ENCODE data around the gene CELSR1.
"Not testable (repeated sequence)": the region's sequence is repeated elsewhere in the genome, so short reads cannot be mapped to it uniquely, and the experiment has no call there.

CELSR1 gene

GRCh38 chr22:46417769-46418168, 119.7 kb downstream of the CELSR1 start:
- no peak for DNase-seq (ENCODE audit: low spot score)

DNA sequence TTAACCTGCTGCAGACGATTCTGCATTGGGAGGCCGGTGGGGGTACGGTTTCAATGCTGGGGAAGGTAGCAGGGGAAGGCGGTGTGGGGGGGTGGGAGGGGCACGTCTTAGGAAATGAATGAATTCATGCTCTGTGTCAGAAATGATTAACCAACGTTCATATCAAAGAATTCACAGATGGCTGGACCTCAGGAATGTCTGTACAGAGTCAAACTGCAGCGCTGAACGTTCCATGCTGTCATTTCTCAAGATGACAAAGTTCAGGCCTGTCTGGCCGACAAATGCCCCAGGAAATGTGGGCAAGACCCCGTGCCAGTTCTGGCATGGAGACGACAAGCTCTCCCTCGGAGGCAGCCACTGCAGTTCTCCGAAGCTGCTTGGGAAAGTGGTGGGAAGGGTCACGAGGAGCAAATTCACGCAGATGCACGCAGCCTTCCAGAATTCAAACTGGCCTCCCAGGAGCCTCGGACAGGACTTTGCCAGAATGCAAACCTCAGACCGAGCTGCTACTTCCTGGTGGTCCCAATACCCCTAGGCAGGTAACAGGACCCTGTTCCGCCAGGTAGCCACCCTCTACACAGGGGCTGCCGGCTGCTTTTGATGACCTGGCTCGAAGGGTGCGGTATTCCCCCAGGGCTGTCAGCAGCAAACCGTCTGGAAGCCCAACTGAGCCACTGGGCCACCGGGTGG, 120.4 kb downstream of the CELSR1 start:
- DNase-seq (ENCODE audit: low spot score): no peak

GRCh38 chr22:46416520-46416871, 120.9 kb downstream of the CELSR1 start:
- no peak for DNase-seq (ENCODE audit: low spot score)

GRCh38 chr22:46415776-46416519, 121.5 kb downstream of the CELSR1 start:
- no peak for DNase-seq (ENCODE audit: low spot score)

DNA sequence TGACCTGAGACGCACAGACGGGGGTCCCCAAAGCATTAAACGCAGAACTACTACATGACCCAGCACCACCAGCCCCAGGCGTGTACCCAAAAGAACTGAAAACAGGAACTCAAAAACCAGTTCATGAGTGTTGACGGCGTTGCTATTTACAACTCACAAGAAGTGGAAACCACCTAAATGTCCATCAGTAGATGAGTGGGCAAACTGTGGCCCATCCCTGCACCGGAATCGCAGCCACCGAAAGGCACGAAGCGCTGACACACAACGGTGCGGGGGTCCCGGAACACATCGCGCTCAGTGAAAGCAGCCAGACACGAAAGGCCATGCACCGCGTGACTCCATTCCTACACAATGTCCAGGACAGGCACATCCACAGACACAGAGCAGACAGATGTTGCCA, 122.7 kb downstream of the CELSR1 start:
- DNase-seq (ENCODE audit: low spot score): no peak

- no peak for DNase-seq (ENCODE audit: low spot score)
Observed at GRCh38 chr22:46413725-46414379, 123.6 kb downstream of the CELSR1 start.

- DNase-seq (ENCODE audit: low spot score): no peak
Observed at GRCh38 chr22:46411347-46411746, 126.1 kb downstream of the CELSR1 start.

GRCh38 chr22:46410291-46410808, 127.1 kb downstream of the CELSR1 start:
- DNase-seq (ENCODE audit: low spot score): no peak

DNA sequence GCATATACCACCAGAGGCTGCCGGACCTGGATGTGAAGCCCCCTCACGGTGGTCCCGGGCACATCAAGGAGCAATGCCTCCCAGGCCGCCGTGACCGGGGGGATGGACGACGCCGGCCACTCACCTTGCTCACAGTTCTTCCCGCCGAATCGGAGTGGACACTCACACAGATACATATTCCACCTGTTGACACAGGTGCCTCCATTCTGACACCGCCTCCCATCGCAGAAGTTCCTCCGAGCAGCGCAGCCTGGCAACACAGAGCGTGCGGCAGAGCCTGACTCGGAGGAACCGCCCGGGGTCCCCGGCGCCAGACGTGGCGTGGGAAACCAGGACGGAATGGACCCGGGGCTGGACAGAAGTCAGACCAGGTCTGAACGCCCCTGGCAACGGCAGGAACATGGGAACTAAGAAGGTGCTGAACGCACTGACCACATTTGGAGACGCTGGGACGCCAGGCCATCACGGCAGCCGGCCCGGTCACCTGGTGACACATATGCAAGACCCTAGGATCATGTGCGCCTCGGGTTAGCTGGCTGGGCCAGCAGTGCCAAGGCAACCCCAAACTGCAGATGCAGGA, 127.7 kb downstream of the CELSR1 start:
- no peak for DNase-seq (ENCODE audit: low spot score)

DNA sequence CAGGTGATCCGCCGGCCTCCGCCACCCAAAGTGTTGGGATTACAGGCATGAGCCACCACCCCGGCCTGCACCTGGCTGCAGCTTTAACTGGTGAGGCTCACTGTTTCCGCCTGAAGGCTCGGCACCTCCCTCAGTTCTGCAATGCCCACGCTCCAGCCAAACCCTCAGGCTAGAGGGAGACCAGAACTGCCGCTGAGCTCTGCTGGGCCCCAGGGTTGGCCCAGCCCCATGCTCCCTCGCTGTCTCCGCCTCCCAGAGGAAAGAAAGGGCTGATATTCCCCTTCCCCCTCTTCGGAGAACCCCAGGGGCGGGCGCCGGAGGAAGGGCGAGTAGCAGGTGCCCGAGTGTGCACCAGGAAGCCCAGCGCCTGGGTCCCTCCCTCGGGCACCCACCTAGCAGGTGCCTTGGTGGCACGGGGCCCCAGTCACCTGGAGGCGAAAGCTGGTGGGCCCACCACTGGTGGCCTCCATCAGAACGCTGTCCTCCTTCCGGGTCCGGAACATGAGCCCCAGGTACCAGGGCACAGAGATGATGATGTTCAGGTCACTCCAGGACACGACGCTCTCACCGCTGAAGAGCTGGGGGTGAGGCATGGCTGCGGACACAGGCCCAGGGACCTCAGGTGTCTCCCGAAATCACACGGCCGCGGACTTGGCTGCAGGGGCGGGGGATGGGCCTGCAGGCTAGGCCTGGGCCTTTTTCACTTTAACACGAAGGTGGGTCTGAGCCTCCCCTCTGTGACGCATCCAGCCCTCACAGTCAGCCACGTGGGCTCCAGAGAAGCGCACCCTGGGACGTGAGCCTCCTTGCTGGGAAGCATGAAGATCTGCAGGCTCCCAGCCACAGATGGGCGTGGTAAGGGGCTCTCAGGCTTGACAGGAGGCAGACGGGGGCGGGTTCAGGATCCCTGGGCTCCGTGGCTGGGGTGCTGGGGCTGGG, 128.6 kb downstream of the CELSR1 start:
- no peak for DNase-seq (ENCODE audit: low spot score)

GRCh38 chr22:46407748-46408147, 129.7 kb downstream of the CELSR1 start:
- DNase-seq (ENCODE audit: low spot score): no peak

DNA sequence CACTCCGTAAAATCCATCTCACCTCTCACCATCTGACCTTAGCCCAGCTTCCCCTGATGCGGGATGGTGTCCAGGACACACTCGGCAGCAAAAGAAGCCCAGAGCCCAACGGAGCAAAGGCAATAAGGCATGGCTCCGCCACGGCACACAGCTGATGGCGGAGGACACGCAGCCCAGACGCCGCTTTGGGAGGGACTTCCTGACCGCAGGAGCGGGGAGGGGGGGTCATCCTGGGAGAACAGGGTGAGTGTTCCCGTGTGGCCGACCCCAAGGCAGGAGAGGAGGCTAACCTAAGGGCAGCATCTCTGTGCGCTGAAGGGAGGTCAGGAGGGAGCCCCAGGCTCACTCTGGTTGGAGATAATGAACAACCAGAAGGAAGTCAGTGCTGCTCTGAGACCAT, 130.6 kb downstream of the CELSR1 start:
- no peak for DNase-seq (ENCODE audit: low spot score)

- DNase-seq (ENCODE audit: low spot score): no peak
Observed at GRCh38 chr22:46406349-46406748, 131.1 kb downstream of the CELSR1 start.

GRCh38 chr22:46405901-46406300, 131.5 kb downstream of the CELSR1 start:
- no peak for DNase-seq (ENCODE audit: low spot score)

- DNase-seq (ENCODE audit: low spot score): not testable (repeated sequence)
Observed at GRCh38 chr22:46403880-46404279, 133.5 kb downstream of the CELSR1 start.

- DNase-seq (ENCODE audit: low spot score): no peak
Observed at GRCh38 chr22:46402505-46402904, 134.9 kb downstream of the CELSR1 start.

DNA sequence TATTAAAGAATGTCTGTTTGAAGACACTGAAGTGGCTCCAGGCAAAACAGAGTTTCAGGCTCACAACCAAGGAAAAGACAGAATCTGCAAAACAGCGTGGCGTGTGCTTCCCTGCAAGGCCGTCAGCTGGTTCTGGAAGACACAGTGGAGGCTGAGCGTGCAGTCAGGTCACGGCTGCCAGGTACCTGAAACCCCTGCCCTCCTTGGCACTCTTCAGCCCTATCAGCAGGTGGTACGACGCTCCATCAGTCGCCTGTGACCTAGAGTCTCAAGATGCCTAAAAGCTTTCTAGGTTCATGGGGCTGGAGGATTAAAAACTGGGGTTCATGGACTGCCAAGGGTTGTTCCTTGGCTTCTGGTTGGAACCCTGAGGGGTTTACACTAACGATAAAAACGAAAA, 136.1 kb downstream of the CELSR1 start:
- no peak for DNase-seq (ENCODE audit: low spot score)

GRCh38 chr22:46399251-46400024, 138.0 kb downstream of the CELSR1 start:
- peak; percentile 22 for DNase-seq (ENCODE audit: low spot score)

DNA sequence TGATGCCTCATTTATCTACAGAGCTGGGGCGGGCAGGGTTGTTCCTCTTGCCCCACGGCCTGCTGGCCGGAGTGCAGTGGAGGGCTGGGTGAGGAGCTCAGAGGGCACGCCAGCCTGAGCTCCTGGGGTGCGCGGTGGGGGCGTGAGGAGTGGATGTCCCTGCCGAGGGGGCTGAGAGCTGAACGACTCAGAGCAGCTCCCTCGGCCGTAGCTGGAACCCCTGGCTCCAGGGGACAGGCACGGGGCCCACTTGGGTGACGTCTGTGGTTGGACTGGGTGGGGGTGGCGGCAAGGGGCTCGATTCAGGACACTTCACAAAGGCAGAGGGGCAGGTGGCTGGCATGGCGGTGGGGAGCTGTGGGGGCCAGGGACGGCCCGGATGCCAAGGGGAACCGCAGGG, 139.5 kb downstream of the CELSR1 start:
- no peak for DNase-seq (ENCODE audit: low spot score)

GRCh38 chr22:46397514-46397913, 139.9 kb downstream of the CELSR1 start:
- DNase-seq (ENCODE audit: low spot score): no peak

- DNase-seq (ENCODE audit: low spot score): not testable (repeated sequence)
Observed at GRCh38 chr22:46397049-46397448, 140.4 kb downstream of the CELSR1 start.

Measured in NAMALWA (cell line).